ENCODE results near the gene SLC2A10. TPM values are rescaled to one million over a fixed set of nuclear protein-coding genes. Genes with fewer than 3 reads are reported as not detected.

SLC2A10 gene
- total RNA-seq, 1 experiment from 2014 or later: 0.05 TPM

DNA sequence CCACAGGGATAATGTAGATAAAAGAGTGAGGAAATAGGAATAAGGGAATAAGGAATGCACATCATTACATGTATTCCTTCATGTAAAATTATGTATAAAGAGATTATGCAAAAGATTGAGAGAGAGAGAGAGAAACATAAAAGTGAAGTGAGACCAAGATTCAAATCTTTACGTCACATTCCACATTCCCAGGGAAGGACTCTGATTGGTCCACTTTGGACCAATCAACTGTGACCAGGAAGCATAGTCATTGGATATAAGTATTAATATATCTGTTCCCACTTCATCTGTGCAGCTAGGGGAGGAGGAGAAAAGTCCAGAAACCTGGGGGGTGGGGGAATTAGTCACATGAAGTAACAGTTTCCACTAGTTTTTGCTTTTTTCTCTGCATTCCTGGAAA is 66.4 kb downstream of the SLC2A10 start:
- Histone ChIP-seq H3K9ac (ENCODE audit: low read length) (no peak overlapping the region), H3K27ac (ENCODE audit: low read depth, low read length) (no peak overlapping the region), H3K27me3 (ENCODE audit: insufficient read depth, low read length) (peaks cover 9% of the 10 kb centered on the region; the same call in 1 of the 2 replicates), H4K20me1 (ENCODE audit: insufficient read depth) (no peaks in the 10 kb centered on the region), H3K4me1 (ENCODE audit: control insufficient read depth in 1 of 2, insufficient read depth in 2 of 2, low read length in 2 of 2) (peaks cover 4 to 15% of the 10 kb centered on the region in 2 experiments; a peak in 2 of 4 replicates), H3K79me2 (ENCODE audit: insufficient read depth, low read length) (no peaks in the 10 kb centered on the region), H3K4me3 (replicated peaks in 1 of 2; ENCODE audit: low read depth in 1 of 2, low read length in 2 of 2) (no peak overlapping the region), H3K36me3 (ENCODE audit: control insufficient read depth in 1 of 2, insufficient read depth in 2 of 2, low read length in 2 of 2) (no peaks in the 10 kb centered on the region), H3K9me2 (ENCODE audit: insufficient read depth) (no peaks in the 10 kb centered on the region), H3K4me2 (ENCODE audit: low read length) (no peak overlapping the region; the same call in 1 of the 2 replicates), H3K9me3 (ENCODE audit: control insufficient read depth in 1 of 2, insufficient read depth in 1 of 2, low read depth in 1 of 2, low read length in 2 of 2) (no peaks in the 10 kb centered on the region), H2AFZ (ENCODE audit: low read depth, low read length, poor library complexity, severe bottlenecking) (no peak overlapping the region)
- BruUV-seq (replicated peaks): no TSS peak
- RAD21 ChIA-PET (ENCODE audit: low non-redundant PET in 1 of 2, low total read pairs in 2 of 2, uncharacterized antibody in 2 of 2, unreplicated experiment in 2 of 2): no interaction called here
- ATAC-seq: no peak
- TF ChIP-seq, protein P1, sequence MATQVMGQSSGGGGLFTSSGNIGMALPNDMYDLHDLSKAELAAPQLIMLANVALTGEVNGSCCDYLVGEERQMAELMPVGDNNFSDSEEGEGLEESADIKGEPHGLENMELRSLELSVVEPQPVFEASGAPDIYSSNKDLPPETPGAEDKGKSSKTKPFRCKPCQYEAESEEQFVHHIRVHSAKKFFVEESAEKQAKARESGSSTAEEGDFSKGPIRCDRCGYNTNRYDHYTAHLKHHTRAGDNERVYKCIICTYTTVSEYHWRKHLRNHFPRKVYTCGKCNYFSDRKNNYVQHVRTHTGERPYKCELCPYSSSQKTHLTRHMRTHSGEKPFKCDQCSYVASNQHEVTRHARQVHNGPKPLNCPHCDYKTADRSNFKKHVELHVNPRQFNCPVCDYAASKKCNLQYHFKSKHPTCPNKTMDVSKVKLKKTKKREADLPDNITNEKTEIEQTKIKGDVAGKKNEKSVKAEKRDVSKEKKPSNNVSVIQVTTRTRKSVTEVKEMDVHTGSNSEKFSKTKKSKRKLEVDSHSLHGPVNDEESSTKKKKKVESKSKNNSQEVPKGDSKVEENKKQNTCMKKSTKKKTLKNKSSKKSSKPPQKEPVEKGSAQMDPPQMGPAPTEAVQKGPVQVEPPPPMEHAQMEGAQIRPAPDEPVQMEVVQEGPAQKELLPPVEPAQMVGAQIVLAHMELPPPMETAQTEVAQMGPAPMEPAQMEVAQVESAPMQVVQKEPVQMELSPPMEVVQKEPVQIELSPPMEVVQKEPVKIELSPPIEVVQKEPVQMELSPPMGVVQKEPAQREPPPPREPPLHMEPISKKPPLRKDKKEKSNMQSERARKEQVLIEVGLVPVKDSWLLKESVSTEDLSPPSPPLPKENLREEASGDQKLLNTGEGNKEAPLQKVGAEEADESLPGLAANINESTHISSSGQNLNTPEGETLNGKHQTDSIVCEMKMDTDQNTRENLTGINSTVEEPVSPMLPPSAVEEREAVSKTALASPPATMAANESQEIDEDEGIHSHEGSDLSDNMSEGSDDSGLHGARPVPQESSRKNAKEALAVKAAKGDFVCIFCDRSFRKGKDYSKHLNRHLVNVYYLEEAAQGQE (IDR thresholded peaks at IDR 0.05; ENCODE audit: low read depth): no peak
- TF ChIP-seq, protein P2, sequence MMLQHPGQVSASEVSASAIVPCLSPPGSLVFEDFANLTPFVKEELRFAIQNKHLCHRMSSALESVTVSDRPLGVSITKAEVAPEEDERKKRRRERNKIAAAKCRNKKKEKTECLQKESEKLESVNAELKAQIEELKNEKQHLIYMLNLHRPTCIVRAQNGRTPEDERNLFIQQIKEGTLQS (IDR thresholded peaks at IDR 0.05): no peak
- no peak for TF ChIP-seq POLR2AphosphoS5 (IDR thresholded peaks at IDR 0.05; ENCODE audit: low read depth, low read length)
- no peak for TF ChIP-seq EZH2phosphoT487 (IDR thresholded peaks at IDR 0.05; ENCODE audit: borderline replicate concordance)
- intact Hi-C loops (cut with micrococcal nuclease): no loop called here
- DNase-seq (ENCODE audit: low read depth, low spot score): no peak
- CTCF ChIA-PET: no interaction called here
- POLR2A ChIA-PET: no interaction called here

DNA sequence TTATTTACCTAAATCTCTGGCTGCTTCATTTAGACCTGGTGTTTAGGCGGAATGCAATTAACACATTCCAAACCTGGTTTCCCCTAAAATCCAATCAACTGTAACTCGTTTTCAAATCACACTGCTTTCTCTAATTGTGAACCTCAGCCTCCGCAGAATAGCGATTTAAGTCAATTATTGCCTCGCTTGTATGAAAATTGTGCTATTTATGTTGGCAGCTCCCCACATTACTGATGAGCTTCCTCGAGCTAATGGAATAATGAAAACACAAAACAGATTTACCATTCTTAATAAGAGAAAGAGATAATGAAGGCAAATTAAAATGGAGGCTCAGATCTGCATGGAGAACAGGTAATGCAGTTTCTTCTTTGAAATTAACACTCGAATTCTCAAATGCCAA is 67.9 kb downstream of the SLC2A10 start:
- no peak overlapping the region for H3K4me2 ChIP-seq (ENCODE audit: low read length)
- no peaks in the 10 kb centered on the region for H3K9me2 ChIP-seq (ENCODE audit: insufficient read depth)
- no TSS peak for BruUV-seq (replicated peaks)
- peaks cover 4 to 13% of the 10 kb centered on the region in 2 experiments; a peak in 2 of 4 replicates for H3K4me1 ChIP-seq (ENCODE audit: control insufficient read depth in 1 of 2, insufficient read depth in 2 of 2, low read length in 2 of 2)
- RAD21 ChIA-PET (ENCODE audit: low non-redundant PET in 1 of 2, low total read pairs in 2 of 2, uncharacterized antibody in 2 of 2, unreplicated experiment in 2 of 2): no interaction called here
- no peak overlapping the region for H2AFZ ChIP-seq (ENCODE audit: low read depth, low read length, poor library complexity, severe bottlenecking)
- intact Hi-C loops (cut with micrococcal nuclease): no loop called here
- ATAC-seq (no peak), DNase-seq (ENCODE audit: low read depth, low spot score) (no peak)
- no peaks in the 10 kb centered on the region for H3K36me3 ChIP-seq (ENCODE audit: control insufficient read depth in 1 of 2, insufficient read depth in 2 of 2, low read length in 2 of 2)
- CTCF ChIA-PET: no interaction called here
- no peaks in the 10 kb centered on the region for H3K9me3 ChIP-seq (ENCODE audit: control insufficient read depth in 1 of 2, insufficient read depth in 1 of 2, low read depth in 1 of 2, low read length in 2 of 2)
- H3K9ac ChIP-seq (ENCODE audit: low read length): no peak overlapping the region
- H3K27ac ChIP-seq (ENCODE audit: low read depth, low read length): no peak overlapping the region
- H3K79me2 ChIP-seq (ENCODE audit: insufficient read depth, low read length): no peaks in the 10 kb centered on the region
- H3K4me3 ChIP-seq (replicated peaks in 1 of 2; ENCODE audit: low read depth in 1 of 2, low read length in 2 of 2): no peak overlapping the region
- H4K20me1 ChIP-seq (ENCODE audit: insufficient read depth): no peaks in the 10 kb centered on the region
- peaks cover 9% of the 10 kb centered on the region; the same call in 1 of the 2 replicates for H3K27me3 ChIP-seq (ENCODE audit: insufficient read depth, low read length)
- POLR2A ChIA-PET: no interaction called here
- TF ChIP-seq, protein P1 (IDR thresholded peaks at IDR 0.05; ENCODE audit: low read depth): no peak
- no peak for TF ChIP-seq EGR1 (IDR thresholded peaks at IDR 0.05; ENCODE audit: low read depth)
- TF ChIP-seq POLR2A (IDR thresholded peaks at IDR 0.05; ENCODE audit: borderline replicate concordance, extremely low read depth, insufficient read depth, insufficient read length): no peak
- TF ChIP-seq SRF (IDR thresholded peaks at IDR 0.05; ENCODE audit: low read depth): no peak
- TF ChIP-seq, protein P3, sequence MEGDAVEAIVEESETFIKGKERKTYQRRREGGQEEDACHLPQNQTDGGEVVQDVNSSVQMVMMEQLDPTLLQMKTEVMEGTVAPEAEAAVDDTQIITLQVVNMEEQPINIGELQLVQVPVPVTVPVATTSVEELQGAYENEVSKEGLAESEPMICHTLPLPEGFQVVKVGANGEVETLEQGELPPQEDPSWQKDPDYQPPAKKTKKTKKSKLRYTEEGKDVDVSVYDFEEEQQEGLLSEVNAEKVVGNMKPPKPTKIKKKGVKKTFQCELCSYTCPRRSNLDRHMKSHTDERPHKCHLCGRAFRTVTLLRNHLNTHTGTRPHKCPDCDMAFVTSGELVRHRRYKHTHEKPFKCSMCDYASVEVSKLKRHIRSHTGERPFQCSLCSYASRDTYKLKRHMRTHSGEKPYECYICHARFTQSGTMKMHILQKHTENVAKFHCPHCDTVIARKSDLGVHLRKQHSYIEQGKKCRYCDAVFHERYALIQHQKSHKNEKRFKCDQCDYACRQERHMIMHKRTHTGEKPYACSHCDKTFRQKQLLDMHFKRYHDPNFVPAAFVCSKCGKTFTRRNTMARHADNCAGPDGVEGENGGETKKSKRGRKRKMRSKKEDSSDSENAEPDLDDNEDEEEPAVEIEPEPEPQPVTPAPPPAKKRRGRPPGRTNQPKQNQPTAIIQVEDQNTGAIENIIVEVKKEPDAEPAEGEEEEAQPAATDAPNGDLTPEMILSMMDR (IDR thresholded peaks at IDR 0.05 in 2 of 3, conservative IDR thresholded peaks at IDR 0.05 in 1 of 3; ENCODE audit: borderline replicate concordance in 1 of 3, insufficient read depth in 1 of 3, low read depth in 2 of 3, low read length in 2 of 3): no peak
